OCI-LY3 (cell line): ENCODE data around the gene KIAA0930.

ENCODE experiments used
- H2AFZ ChIP-seq: fragments of 200-600, 300-600 bp; shearing (Covaris generic); 2 replicates; pipeline ENCODE4 v1.6.0; 2014; ENCODE audit warnings: antibody characterized with exemption, low read depth, low read length
- H3K27ac ChIP-seq: fragments of 200-600, 300-600 bp; sonication (generic); 2 replicates; pipeline ENCODE4 v1.5.1; 2014; ENCODE audit warnings: mild to moderate bottlenecking, low read length, moderate library complexity, mixed read lengths
- H3K27me3 ChIP-seq: fragments of 200-600, 300-600 bp; sonication (generic); 2 replicates; pipeline ENCODE4 v1.6.1; 2014; ENCODE audit warnings: low read depth, low read length, mixed read lengths
- H3K36me3 ChIP-seq: fragments of 200-600, 300-600 bp; sonication (generic); replicated peaks from 2 replicates; pipeline ENCODE3; 2014; ENCODE audit warnings: low read depth, low read length, mixed read lengths
- H3K4me1 ChIP-seq: fragments of 300-600, 200-600 bp; sonication (generic); 2 replicates; pipeline ENCODE4 v1.6.1; 2014; ENCODE audit warnings: low read length, mixed read lengths
- H3K4me2 ChIP-seq: fragments of 200-600, 300-600 bp; sonication (generic); 2 replicates; pipeline ENCODE4 v1.6.1; 2014; ENCODE audit warnings: low read length, mixed read lengths
- H3K4me3 ChIP-seq: fragments of 300-600, 200-600 bp; sonication (generic); 2 replicates; pipeline ENCODE4 v1.5.1; 2014; ENCODE audit warnings: antibody characterized with exemption, mild to moderate bottlenecking, low read length, moderate library complexity
- H3K79me2 ChIP-seq: fragments of 300-600, 200-600 bp; shearing (Covaris generic); 2 replicates; pipeline ENCODE4 v1.6.1; 2014; ENCODE audit warnings: mild to moderate bottlenecking, low read length, mixed read lengths
- H3K9ac ChIP-seq: fragments of 300-600, 200-600 bp; shearing (Covaris generic); 2 replicates; pipeline ENCODE4 v1.6.0; 2014; ENCODE audit warnings: mild to moderate bottlenecking, low read length, moderate library complexity
- H3K9me3 ChIP-seq: fragments of 200-600, 300-600 bp; shearing (Covaris generic); 2 replicates; pipeline ENCODE4 v1.6.1; 2014; ENCODE audit warnings: low read length, mixed read lengths; ENCODE audit not compliant: insufficient read depth
- H4K20me1 ChIP-seq: fragments of 200-600, 300-600 bp; sonication (generic); 2 replicates; pipeline ENCODE4 v1.6.1; 2016; ENCODE audit warnings: low read length, mixed read lengths; ENCODE audit not compliant: insufficient read depth
- EZH2phosphoT487 ChIP-seq: fragments of 200-600 bp; shearing (Covaris generic); IDR thresholded peaks from 2 replicates; pipeline ENCODE4 v1.6.1; 2018; ENCODE audit warnings: antibody characterized with exemption, mixed run types, low read depth
- TF ChIP-seq, protein P1 (sequence below): fragments of 200-600, 300-600 bp; sonication (generic); IDR thresholded peaks from 2 replicates; pipeline ENCODE4 v1.5.1; 2014; ENCODE audit warnings: antibody characterized with exemption, low read length, low read depth

The KIAA0930 gene

GRCh38 chr22:45218976-45219375 lies 21.7 kb downstream of the KIAA0930 start:
- Histone ChIP-seq H3K27me3 (no peaks in the 10 kb centered on the region; the same call in 1 of the 2 replicates), H3K4me2 (no peak overlapping the region), H3K79me2 (no peaks in the 10 kb centered on the region), H3K9ac (no peak overlapping the region), H3K4me3 (no peak overlapping the region), H3K36me3 (no peaks in the 10 kb centered on the region), H3K4me1 (peaks cover 7% of the 10 kb centered on the region; the same call in 1 of the 2 replicates), H4K20me1 (peaks cover 18% of the 10 kb centered on the region), H2AFZ (no peak overlapping the region), H3K9me3 (no peaks in the 10 kb centered on the region), H3K27ac (no peak overlapping the region)
- TF ChIP-seq, protein P1, sequence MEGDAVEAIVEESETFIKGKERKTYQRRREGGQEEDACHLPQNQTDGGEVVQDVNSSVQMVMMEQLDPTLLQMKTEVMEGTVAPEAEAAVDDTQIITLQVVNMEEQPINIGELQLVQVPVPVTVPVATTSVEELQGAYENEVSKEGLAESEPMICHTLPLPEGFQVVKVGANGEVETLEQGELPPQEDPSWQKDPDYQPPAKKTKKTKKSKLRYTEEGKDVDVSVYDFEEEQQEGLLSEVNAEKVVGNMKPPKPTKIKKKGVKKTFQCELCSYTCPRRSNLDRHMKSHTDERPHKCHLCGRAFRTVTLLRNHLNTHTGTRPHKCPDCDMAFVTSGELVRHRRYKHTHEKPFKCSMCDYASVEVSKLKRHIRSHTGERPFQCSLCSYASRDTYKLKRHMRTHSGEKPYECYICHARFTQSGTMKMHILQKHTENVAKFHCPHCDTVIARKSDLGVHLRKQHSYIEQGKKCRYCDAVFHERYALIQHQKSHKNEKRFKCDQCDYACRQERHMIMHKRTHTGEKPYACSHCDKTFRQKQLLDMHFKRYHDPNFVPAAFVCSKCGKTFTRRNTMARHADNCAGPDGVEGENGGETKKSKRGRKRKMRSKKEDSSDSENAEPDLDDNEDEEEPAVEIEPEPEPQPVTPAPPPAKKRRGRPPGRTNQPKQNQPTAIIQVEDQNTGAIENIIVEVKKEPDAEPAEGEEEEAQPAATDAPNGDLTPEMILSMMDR, result no peak
- no peak for TF ChIP-seq EZH2phosphoT487

- Histone ChIP-seq H2AFZ (no peak overlapping the region), H4K20me1 (peaks cover 18% of the 10 kb centered on the region), H3K79me2 (no peaks in the 10 kb centered on the region), H3K4me3 (no peak overlapping the region), H3K9ac (no peak overlapping the region), H3K27ac (no peak overlapping the region), H3K4me1 (peaks cover 12% of the 10 kb centered on the region), H3K9me3 (no peaks in the 10 kb centered on the region), H3K36me3 (no peaks in the 10 kb centered on the region), H3K27me3 (no peaks in the 10 kb centered on the region; the same call in 1 of the 2 replicates), H3K4me2 (no peak overlapping the region)
- no peak for TF ChIP-seq EZH2phosphoT487
- TF ChIP-seq, protein P1, result no peak
Measured at GRCh38 chr22:45217806-45218205, 22.9 kb downstream of the KIAA0930 start.

DNA sequence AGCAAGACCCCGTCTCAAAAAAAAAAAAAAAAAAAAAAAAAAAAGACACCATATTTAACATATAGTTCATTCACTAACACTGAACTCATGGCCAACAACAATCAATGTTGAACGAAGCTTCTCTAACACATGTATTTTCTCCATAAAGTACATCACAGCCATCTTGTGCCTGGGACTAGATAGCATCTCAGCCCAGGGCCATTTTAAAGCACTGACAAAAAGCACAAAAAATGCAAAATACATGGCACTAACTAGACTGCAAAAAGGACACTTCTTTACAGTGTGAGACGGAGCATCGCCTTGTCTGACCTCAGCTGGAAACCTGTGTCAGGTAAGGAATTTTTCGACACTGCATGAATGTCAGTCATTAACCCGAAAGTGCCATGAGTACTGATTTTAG lies 23.3 kb downstream of the KIAA0930 start:
- Histone ChIP-seq H3K4me1 (peaks cover 9% of the 10 kb centered on the region), H3K27me3 (no peaks in the 10 kb centered on the region; the same call in 1 of the 2 replicates), H3K4me2 (no peak overlapping the region), H2AFZ (no peak overlapping the region), H3K79me2 (no peaks in the 10 kb centered on the region), H3K36me3 (no peaks in the 10 kb centered on the region), H4K20me1 (peaks cover 18% of the 10 kb centered on the region), H3K9ac (no peak overlapping the region), H3K27ac (no peak overlapping the region), H3K4me3 (no peak overlapping the region), H3K9me3 (no peaks in the 10 kb centered on the region)
- TF ChIP-seq EZH2phosphoT487, result no peak
- TF ChIP-seq, protein P1, result no peak

DNA sequence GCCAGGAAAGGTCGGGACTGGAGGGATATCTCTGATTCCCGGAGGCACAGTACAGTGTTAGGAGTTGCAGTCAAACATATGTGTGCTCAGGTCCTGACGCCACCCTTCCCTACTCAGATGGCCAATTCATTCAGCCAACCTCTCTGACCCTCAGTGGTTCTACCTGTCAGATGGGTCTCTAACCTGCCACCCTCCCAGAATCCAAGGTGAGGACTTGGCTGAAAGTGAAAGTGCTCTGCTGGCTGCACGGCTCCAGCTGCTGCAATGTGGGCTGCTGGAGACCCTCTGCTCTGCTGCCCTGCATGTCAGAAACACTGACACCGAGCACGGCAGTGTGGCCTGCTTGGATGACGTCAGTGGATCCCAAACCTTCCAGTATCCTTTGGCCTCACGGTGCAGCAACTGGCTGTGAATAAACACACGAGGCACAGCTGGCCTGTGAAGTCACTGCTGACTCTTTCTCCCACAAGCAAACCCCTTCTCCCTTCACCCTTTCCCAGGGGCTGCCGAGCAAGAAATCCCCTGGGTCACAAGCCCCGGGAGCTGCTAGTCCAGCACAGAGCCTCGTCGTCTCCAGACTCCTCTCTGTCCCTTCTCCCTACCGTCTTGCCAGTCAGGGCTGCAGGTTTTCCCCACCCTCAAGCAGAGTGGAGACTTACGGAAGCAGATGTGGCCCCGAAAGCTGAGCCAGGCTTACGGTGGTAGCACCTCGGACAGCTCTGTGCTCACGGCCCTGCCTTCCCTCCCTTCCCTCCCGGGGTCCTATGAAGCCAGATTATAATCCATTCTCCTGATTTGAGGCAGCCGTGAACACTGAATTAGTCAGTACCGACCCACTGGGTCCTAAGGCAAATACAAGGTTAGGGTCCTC lies 24.3 kb downstream of the KIAA0930 start:
- H3K4me1 ChIP-seq, result peaks cover 9% of the 10 kb centered on the region
- 0 out of 2 replicates have a peak overlapping the region, but pooled peaks have one; percentile 30 for H3K4me2 ChIP-seq
- H3K4me3 ChIP-seq, result no peak overlapping the region
- no peak overlapping the region for H2AFZ ChIP-seq
- H3K79me2 ChIP-seq, result no peaks in the 10 kb centered on the region
- no peaks in the 10 kb centered on the region; the same call in 1 of the 2 replicates for H3K27me3 ChIP-seq
- H3K9ac ChIP-seq, result no peak overlapping the region
- no peaks in the 10 kb centered on the region for H3K9me3 ChIP-seq
- TF ChIP-seq, protein P1, result no peak
- TF ChIP-seq EZH2phosphoT487, result no peak
- no peaks in the 10 kb centered on the region for H3K36me3 ChIP-seq
- H3K27ac ChIP-seq, result no peak overlapping the region
- H4K20me1 ChIP-seq, result peaks cover 18% of the 10 kb centered on the region
